Stimulated activated CD8-positive, alpha-beta memory T cell treated with anti-CD3 and anti-CD28 coated beads, Interleukin-4, amount 100 ng/mL, for 24 hours (primary cell): Measurements from ENCODE around the gene ZNF648.
"Not testable (repeated sequence)": the region's sequence is repeated elsewhere in the genome, so short reads cannot be mapped to it uniquely, and the experiment has no call there.

Experiments
- DNase-seq: peaks from one replicate; pipeline ENCODE4 v3.0.0-alpha.2; 2020; ENCODE audit warnings: low read depth

Gene ZNF648

GRCh38 chr1:182061594-182061993 is at the start of gene ZNF648:
ZNF648 (minus strand) TSS chr1:182061712; CDS start chr1:182058010, 3,702 bp downstream.
- DNase-seq, result no peak

GRCh38 chr1:182110635-182111034 is 49.1 kb upstream of the ZNF648 start:
- no peak for DNase-seq

- DNase-seq, result no peak
Measured at GRCh38 chr1:182109771-182110170, 48.3 kb upstream of the ZNF648 start.

GRCh38 chr1:182107209-182107608 is 45.7 kb upstream of the ZNF648 start:
- no peak for DNase-seq

GRCh38 chr1:182102043-182102416 is 40.5 kb upstream of the ZNF648 start:
- no peak for DNase-seq

- no peak for DNase-seq
Measured at GRCh38 chr1:182101415-182102042, 40.0 kb upstream of the ZNF648 start.

GRCh38 chr1:182098301-182098700 is 36.8 kb upstream of the ZNF648 start:
- DNase-seq, result no peak

GRCh38 chr1:182095946-182096345 is 34.4 kb upstream of the ZNF648 start:
- DNase-seq, result no peak

- not testable (repeated sequence) for DNase-seq
Measured at GRCh38 chr1:182094514-182095005, 33.0 kb upstream of the ZNF648 start.

GRCh38 chr1:182093781-182094180 is 32.3 kb upstream of the ZNF648 start:
- no peak for DNase-seq

GRCh38 chr1:182092336-182092735 is 30.8 kb upstream of the ZNF648 start:
- no peak for DNase-seq

- DNase-seq, result no peak
Measured at GRCh38 chr1:182091083-182091482, 29.6 kb upstream of the ZNF648 start.

GRCh38 chr1:182087719-182088350 is 26.3 kb upstream of the ZNF648 start:
- DNase-seq, result no peak

GRCh38 chr1:182087304-182087703 is 25.8 kb upstream of the ZNF648 start:
- DNase-seq, result no peak

- no peak for DNase-seq
Measured at GRCh38 chr1:182086620-182087019, 25.1 kb upstream of the ZNF648 start.

GRCh38 chr1:182086136-182086535 is 24.6 kb upstream of the ZNF648 start:
- DNase-seq, result no peak

- DNase-seq, result no peak
Measured at GRCh38 chr1:182085726-182086125, 24.2 kb upstream of the ZNF648 start.

GRCh38 chr1:182084487-182085316 is 23.2 kb upstream of the ZNF648 start:
- peak; percentile 58 for DNase-seq

GRCh38 chr1:182083851-182084486 is 22.5 kb upstream of the ZNF648 start:
- DNase-seq, result no peak

- no peak for DNase-seq
Measured at GRCh38 chr1:182080955-182081582, 19.6 kb upstream of the ZNF648 start.

- no peak for DNase-seq
Measured at GRCh38 chr1:182080040-182080439, 18.5 kb upstream of the ZNF648 start.

GRCh38 chr1:182071924-182072323 is 10.4 kb upstream of the ZNF648 start:
- DNase-seq, result no peak
